ENCODE results near the gene LGALS13.

DNA sequence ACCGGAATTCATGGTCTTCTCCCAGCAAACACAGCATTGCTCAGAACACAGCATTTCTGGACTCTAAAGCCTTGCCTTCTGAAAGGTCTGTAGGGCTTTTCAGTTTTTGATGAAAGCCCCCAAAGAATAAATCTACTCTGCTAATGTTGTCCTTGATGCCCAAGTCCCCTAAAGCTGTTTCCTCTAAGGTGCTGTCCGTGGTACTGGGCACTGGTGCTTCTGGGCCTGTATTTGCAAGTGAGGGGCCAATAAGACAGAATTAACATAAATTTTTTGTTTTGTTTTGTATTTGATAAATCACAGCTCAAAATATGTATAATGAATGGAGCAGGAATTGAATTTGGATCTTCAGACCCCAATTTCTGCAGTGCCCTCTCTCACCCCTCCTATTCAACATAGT lies 12.1 kb upstream of the LGALS13 start:
- TF ChIP-seq, protein P1, sequence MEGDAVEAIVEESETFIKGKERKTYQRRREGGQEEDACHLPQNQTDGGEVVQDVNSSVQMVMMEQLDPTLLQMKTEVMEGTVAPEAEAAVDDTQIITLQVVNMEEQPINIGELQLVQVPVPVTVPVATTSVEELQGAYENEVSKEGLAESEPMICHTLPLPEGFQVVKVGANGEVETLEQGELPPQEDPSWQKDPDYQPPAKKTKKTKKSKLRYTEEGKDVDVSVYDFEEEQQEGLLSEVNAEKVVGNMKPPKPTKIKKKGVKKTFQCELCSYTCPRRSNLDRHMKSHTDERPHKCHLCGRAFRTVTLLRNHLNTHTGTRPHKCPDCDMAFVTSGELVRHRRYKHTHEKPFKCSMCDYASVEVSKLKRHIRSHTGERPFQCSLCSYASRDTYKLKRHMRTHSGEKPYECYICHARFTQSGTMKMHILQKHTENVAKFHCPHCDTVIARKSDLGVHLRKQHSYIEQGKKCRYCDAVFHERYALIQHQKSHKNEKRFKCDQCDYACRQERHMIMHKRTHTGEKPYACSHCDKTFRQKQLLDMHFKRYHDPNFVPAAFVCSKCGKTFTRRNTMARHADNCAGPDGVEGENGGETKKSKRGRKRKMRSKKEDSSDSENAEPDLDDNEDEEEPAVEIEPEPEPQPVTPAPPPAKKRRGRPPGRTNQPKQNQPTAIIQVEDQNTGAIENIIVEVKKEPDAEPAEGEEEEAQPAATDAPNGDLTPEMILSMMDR (IDR thresholded peaks at IDR 0.05), result no peak
- no peak for TF ChIP-seq EZH2 (IDR thresholded peaks at IDR 0.05; ENCODE audit: borderline replicate concordance, insufficient read depth, low read depth, low read length, poor library complexity, severe bottlenecking)

Measured in B cell (primary cell).